Uterus (tissue), 2 donors: Measurements from ENCODE around the gene NMNAT3.

Experiments used
- CTCF ChIP-seq, 4 experiments: fragments of 200-600 bp in 2 of 4; fragments of 450-650 bp in 2 of 4; sonication (generic) in 2 of 4; IDR thresholded peaks; one replicate each; pipeline ENCODE4 v1.5.1; 2016 to 2019; ENCODE audit warnings: antibody characterized with exemption in 4 of 4, mild to moderate bottlenecking in 2 of 4, moderate library complexity in 1 of 4
- POLR2A ChIP-seq, 2 donors: fragments of 450-650 bp; IDR thresholded peaks; one replicate each; pipeline ENCODE4 v1.6.1; 2016; ENCODE audit warnings: antibody characterized with exemption in 2 of 2, mild to moderate bottlenecking in 1 of 2, moderate library complexity in 1 of 2

GRCh38 chr3:139695426-139696313 is 17.9 kb upstream of the NMNAT3 start:
- TF ChIP-seq CTCF (IDR thresholded peaks at IDR 0.05) (no peak), POLR2A (IDR thresholded peaks at IDR 0.05) (no peak)
